Hepatocyte (in vitro differentiated cells): ENCODE measurements around the gene MET. TPM values are rescaled to one million over a fixed set of nuclear protein-coding genes. Genes with fewer than 3 reads are reported as not detected.

Experiments used
- DNase-seq: peaks from one replicate; pipeline ENCODE4 v3.0.0-alpha.2; 2016; ENCODE audit warnings: low spot score
- H2AFZ ChIP-seq: fragments of 200-600 bp; sonication (generic); 2 replicates; pipeline ENCODE4 v1.6.0; 2016; ENCODE audit warnings: antibody characterized with exemption, mild to moderate bottlenecking
- H3K27ac ChIP-seq: fragments of 200-600 bp; sonication (generic); 2 replicates; pipeline ENCODE4 v1.5.1; 2016; ENCODE audit warnings: mild to moderate bottlenecking
- H3K27me3 ChIP-seq: fragments of 200-600 bp; sonication (generic); 2 replicates; pipeline ENCODE4 v1.6.1; 2016
- H3K36me3 ChIP-seq: fragments of 200-600 bp; sonication (generic); replicated peaks from 2 replicates; pipeline ENCODE4 v1.5.1; 2016; ENCODE audit warnings: low read depth; ENCODE audit not compliant: insufficient read depth
- H3K4me1 ChIP-seq: fragments of 200-600 bp; sonication (generic); 2 replicates; pipeline ENCODE4 v1.5.1; 2016; ENCODE audit warnings: mild to moderate bottlenecking, moderate library complexity; ENCODE audit not compliant: insufficient read depth
- H3K4me2 ChIP-seq: fragments of 200-600 bp; sonication (generic); 2 replicates; pipeline ENCODE4 v1.6.0; 2016
- H3K4me3 ChIP-seq: fragments of 200-600 bp; sonication (generic); 2 replicates; pipeline ENCODE4 v1.5.1; 2016; ENCODE audit warnings: mild to moderate bottlenecking
- H3K79me2 ChIP-seq: fragments of 200-600 bp; sonication (generic); 2 replicates; pipeline ENCODE4 v1.6.0; 2017; ENCODE audit warnings: mild to moderate bottlenecking
- H3K9me2 ChIP-seq: fragments of 200-600 bp; sonication (generic); replicated peaks from 2 replicates; pipeline ENCODE4 v1.6.0; 2017; ENCODE audit warnings: mild to moderate bottlenecking; ENCODE audit not compliant: insufficient read depth
- H3K9me3 ChIP-seq: fragments of 200-600 bp; sonication (generic); 2 replicates; pipeline ENCODE4 v1.5.1; 2016; ENCODE audit warnings: low read depth, mild to moderate bottlenecking
- H4K20me1 ChIP-seq: fragments of 200-600 bp; sonication (generic); 2 replicates; pipeline ENCODE4 v1.6.0; 2016; ENCODE audit warnings: mild to moderate bottlenecking; ENCODE audit not compliant: insufficient read depth, poor library complexity, severe bottlenecking
- EZH2 ChIP-seq: fragments of 200-600 bp; sonication (generic); IDR thresholded peaks from 2 replicates; pipeline ENCODE4 v1.6.1; 2016; ENCODE audit warnings: antibody characterized with exemption, mild to moderate bottlenecking, borderline replicate concordance
- EZH2phosphoT487 ChIP-seq: fragments of 200-600 bp; sonication (generic); IDR thresholded peaks from one replicate; pipeline ENCODE4 v1.6.1; 2018; ENCODE audit warnings: antibody characterized with exemption, mild to moderate bottlenecking, low read depth, moderate library complexity; ENCODE audit not compliant: unreplicated experiment, severe bottlenecking
- WGBS: methylation state at CpG from one replicate; pipeline ENCODE4 v1.1.6; 2016; ENCODE audit warnings: low lambda C conversion rate; ENCODE audit errors: missing lambda C conversion rate; 5-methylcytosine and 5-hydroxymethylcytosine counted together
- polyA plus RNA-seq: library from polyadenylated mRNA; unstranded; fragments of >200 nt; fragmentation: Nextera tagmentation; extraction: Ambion mirVana; gene quantifications from 2 replicates; pipeline ENCODE4 v1.2.1, GENCODE V29; 2016
- total RNA-seq: library from RNA; depleted of rRNA; stranded (reverse); fragments of >200 nt; gene quantifications from 2 replicates; pipeline ENCODE4 v1.2.3, GENCODE V29; 2014
- TF ChIP-seq, protein P1 (sequence below): fragments of 200-600 bp; sonication (generic); IDR thresholded peaks from 2 replicates; pipeline ENCODE4 v1.5.1; 2016; ENCODE audit warnings: antibody characterized with exemption, mild to moderate bottlenecking; ENCODE audit not compliant: poor library complexity

Gene MET
- total and polyA plus RNA-seq, 2 experiments from 2014 or later: 12.7 to 35.7 TPM

DNA sequence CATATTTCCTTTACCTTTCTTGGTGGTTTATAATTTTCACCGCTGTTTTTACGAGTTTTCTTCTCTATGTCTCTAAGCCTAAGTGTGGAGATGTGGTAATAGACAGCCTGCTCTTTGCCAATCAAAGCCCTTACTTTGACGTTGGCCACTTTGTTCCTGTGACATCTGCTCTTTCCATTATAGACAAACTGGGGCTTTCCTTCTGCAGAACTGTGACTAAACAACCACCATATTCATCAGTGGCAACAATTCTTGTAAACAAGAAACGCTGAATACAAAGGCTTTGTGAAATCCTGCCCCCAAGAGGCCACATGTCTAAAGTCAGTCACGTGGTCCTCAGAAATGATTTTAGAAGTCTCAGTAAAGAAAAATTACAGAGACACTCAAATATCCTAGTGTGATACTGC, 130.8 kb downstream of the MET start:
- H2AFZ ChIP-seq: no peak overlapping the region

DNA sequence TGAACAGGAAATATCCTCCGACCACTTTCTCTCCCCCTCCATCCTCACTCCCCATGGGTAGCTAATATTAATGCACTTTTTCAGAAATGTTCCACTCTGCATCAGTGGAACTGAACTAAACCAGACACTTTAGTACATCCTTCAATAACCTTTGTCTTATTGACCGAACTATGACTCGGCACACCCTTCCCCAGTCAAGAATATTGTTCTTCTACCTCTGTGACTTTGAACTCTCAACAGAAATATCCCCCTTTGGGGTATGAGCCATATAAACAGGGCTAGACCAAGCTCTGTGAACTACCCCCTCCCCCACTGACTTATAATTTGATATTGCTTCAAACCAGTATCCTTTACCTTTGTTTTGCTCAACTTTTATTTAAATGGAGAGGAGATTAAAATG, 132.5 kb downstream of the MET start:
- Histone ChIP-seq H3K4me3 (no peak overlapping the region), H3K79me2 (no peaks in the 10 kb centered on the region), H3K27ac (no peak overlapping the region), H3K4me1 (peaks cover 47% of the 10 kb centered on the region), H3K9me3 (no peaks in the 10 kb centered on the region), H3K4me2 (no peak overlapping the region), H3K9me2 (no peaks in the 10 kb centered on the region), H2AFZ (no peak overlapping the region), H3K27me3 (no peaks in the 10 kb centered on the region), H4K20me1 (no peaks in the 10 kb centered on the region), H3K36me3 (no peaks in the 10 kb centered on the region)
- TF ChIP-seq EZH2phosphoT487: no peak
- no peak for TF ChIP-seq EZH2
- TF ChIP-seq, protein P1, sequence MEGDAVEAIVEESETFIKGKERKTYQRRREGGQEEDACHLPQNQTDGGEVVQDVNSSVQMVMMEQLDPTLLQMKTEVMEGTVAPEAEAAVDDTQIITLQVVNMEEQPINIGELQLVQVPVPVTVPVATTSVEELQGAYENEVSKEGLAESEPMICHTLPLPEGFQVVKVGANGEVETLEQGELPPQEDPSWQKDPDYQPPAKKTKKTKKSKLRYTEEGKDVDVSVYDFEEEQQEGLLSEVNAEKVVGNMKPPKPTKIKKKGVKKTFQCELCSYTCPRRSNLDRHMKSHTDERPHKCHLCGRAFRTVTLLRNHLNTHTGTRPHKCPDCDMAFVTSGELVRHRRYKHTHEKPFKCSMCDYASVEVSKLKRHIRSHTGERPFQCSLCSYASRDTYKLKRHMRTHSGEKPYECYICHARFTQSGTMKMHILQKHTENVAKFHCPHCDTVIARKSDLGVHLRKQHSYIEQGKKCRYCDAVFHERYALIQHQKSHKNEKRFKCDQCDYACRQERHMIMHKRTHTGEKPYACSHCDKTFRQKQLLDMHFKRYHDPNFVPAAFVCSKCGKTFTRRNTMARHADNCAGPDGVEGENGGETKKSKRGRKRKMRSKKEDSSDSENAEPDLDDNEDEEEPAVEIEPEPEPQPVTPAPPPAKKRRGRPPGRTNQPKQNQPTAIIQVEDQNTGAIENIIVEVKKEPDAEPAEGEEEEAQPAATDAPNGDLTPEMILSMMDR: no peak
- whole genome bisulfite sequencing: 76% methylated on average over 3 of the region's 3 CpGs
- DNase-seq: no peak

More for the DNA sequence above, 130.8 kb downstream of the MET start:
- DNase-seq: peak; percentile 75
- H3K27ac ChIP-seq: no peak overlapping the region
- H3K27me3 ChIP-seq: no peaks in the 10 kb centered on the region
- H4K20me1 ChIP-seq: no peaks in the 10 kb centered on the region
- TF ChIP-seq EZH2 (no peak), EZH2phosphoT487 (no peak)
- TF ChIP-seq, protein P1: peak; percentile 55
- H3K4me1 ChIP-seq: peaks cover 45% of the 10 kb centered on the region
- H3K4me2 ChIP-seq: peak overlapping the region; percentile 4
- WGBS: 23% methylated on average over 5 of the region's 5 CpGs
- H3K9me3 ChIP-seq: no peaks in the 10 kb centered on the region
- no peaks in the 10 kb centered on the region for H3K79me2 ChIP-seq
- no peaks in the 10 kb centered on the region for H3K36me3 ChIP-seq
- no peak overlapping the region for H3K4me3 ChIP-seq
- H3K9me2 ChIP-seq: no peaks in the 10 kb centered on the region

DNA sequence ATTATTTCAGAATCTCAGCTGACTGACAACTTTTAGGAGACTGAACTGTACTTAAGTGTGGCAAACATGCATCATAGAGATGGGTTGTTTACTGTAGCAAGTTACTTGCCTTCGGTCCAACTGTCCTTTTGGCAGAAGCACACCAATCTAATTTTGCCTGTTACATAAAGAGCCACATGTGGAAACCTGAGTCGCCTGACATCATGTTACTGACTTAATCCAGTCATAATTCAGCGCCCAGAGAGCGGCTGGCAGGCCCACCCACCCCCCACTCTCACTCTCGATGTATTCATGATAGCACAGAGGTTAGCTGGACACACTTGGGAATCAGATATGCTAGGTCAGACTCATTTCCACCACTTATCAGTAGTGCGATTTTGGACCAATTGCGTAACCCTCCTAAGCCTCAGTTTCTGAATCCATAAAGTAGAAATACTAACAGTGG, 133.1 kb downstream of the MET start:
- Histone ChIP-seq H3K27me3 (no peaks in the 10 kb centered on the region), H4K20me1 (no peaks in the 10 kb centered on the region), H3K27ac (peak overlapping the region; percentile 35), H3K4me3 (no peak overlapping the region), H2AFZ (no peak overlapping the region), H3K36me3 (no peaks in the 10 kb centered on the region), H3K4me2 (peak overlapping the region; percentile 44), H3K9me2 (no peaks in the 10 kb centered on the region), H3K9me3 (no peaks in the 10 kb centered on the region), H3K79me2 (no peaks in the 10 kb centered on the region), H3K4me1 (peaks cover 47% of the 10 kb centered on the region)
- DNase-seq: peak; percentile 57
- 39% methylated on average over 7 of the region's 7 CpGs for WGBS
- TF ChIP-seq EZH2phosphoT487 (no peak), EZH2 (no peak)
- TF ChIP-seq, protein P1: no peak
